HFFc6 (cell line): ENCODE data around the gene BMP2. TPM values are rescaled to one million over a fixed set of nuclear protein-coding genes. Genes with fewer than 3 reads are reported as not detected.
A peak's percentile ranks its signal among the peaks of the same experiment; 100 is the strongest.

Experiments used
- DNase-seq: peaks from one replicate; pipeline ENCODE4 v3.0.0-alpha.2; 2018
- H3K27ac Mint-ChIP-seq: 2 replicates; pipeline ENCODE4 v1.8.0; 2020; ENCODE audit warnings: mild to moderate bottlenecking, mixed read lengths
- H3K27me3 Mint-ChIP-seq: 2 replicates; pipeline ENCODE4 v1.8.0; 2021; ENCODE audit warnings: mild to moderate bottlenecking, moderate library complexity, mixed read lengths; ENCODE audit not compliant: insufficient read depth
- H3K36me3 Mint-ChIP-seq: 2 replicates; pipeline ENCODE4 v1.8.0; 2021; ENCODE audit warnings: low read depth, mixed read lengths
- H3K4me1 Mint-ChIP-seq: 2 replicates; pipeline ENCODE4 v1.8.0; 2020; ENCODE audit warnings: low read depth, mixed read lengths
- H3K4me3 Mint-ChIP-seq: 2 replicates; pipeline ENCODE4 v1.8.0; 2020; ENCODE audit warnings: mild to moderate bottlenecking, moderate library complexity, mixed read lengths
- H3K9me3 Mint-ChIP-seq: 2 replicates; pipeline ENCODE4 v1.8.0; 2020; ENCODE audit warnings: mild to moderate bottlenecking, mixed read lengths
- total RNA-seq, 6 experiments: library from RNA; stranded (reverse); fragmentation: NEBNext Ultra II Directional; extraction: Animal tissue kit (Norgen Biotek cat#: 25700); gene quantifications; 2 replicates in 1 of 6; 3 replicates in 5 of 6; pipeline ENCODE4 v1.2.3, GENCODE V29; 2021
- TF ChIP-seq, protein P1 (sequence below): fragments of 200-600 bp; sonication (generic); IDR thresholded peaks from 2 replicates; pipeline ENCODE4 v1.5.0; 2021; ENCODE audit warnings: antibody characterized with exemption, mild to moderate bottlenecking

The BMP2 gene
- total RNA-seq, 6 experiments from 2014 or later = 0.05 to 0.07 (median 0.05) TPM; not detected in 3

DNA sequence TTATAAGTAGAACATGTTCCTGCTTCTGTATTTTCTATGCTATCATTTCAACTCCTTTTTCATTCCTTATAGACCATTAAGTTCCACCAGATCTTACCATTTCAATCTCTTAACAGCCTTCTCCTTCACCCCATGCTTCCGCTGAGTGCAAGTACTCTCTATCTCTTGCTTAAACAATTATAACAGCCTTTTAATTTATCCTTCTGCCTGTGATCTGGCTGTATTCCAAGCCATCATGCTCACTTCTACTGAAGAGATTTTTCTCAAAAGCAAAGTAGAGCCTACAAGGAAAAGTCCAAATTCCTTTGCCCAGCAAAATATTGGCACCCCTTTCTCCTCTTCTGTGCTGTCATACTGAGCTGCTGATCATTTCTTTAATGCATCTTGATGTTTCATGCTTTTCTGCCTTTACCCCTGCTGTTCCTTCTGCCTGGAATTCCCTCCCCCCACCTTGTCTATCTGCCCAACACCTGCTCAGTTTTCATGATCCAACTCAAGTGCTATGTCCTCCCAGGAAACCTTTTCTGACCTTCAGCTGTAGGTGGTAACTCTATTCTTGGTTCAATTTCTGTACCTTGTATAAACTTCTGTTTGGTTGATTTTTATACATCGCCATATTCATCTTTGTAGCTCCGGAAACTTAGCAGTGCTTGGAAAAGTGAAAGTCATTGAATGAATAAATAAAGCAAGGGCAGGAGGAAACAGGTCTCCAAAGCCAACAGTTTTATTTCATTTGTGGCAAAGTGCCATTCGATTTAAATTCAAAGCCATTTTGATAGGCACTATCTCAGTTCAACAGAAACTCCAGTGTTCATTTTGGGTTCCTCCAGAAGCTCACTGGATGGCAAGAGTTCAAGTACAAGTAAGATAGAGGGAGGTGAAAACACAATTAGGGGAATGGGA lies 10.5 kb upstream of the BMP2 start:
- no peak for DNase-seq
- Mint-ChIP-seq H3K27ac (no peak overlapping the region), H3K9me3 (no peaks in the 10 kb centered on the region; the same call in 1 of the 2 replicates)

DNA sequence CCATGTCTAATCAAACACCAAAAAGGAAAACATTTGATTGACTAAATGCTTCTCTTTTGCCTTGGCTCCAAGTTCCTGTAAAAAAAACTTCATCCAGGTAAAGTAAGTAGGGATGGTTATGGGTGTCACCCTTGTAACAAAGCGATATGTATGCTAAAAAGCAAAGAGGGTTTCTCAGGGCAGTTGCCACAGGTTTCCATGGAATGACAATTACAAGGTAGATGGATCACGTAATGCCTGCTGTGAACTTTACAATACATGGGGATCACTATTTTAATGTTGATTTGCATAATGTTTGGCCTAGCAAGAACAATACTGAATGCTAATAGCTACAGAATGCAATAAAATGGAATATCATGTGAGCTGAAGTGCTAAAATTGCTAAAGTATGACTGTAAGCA lies 2.9 kb upstream of the BMP2 start:
- TF ChIP-seq, protein P1, sequence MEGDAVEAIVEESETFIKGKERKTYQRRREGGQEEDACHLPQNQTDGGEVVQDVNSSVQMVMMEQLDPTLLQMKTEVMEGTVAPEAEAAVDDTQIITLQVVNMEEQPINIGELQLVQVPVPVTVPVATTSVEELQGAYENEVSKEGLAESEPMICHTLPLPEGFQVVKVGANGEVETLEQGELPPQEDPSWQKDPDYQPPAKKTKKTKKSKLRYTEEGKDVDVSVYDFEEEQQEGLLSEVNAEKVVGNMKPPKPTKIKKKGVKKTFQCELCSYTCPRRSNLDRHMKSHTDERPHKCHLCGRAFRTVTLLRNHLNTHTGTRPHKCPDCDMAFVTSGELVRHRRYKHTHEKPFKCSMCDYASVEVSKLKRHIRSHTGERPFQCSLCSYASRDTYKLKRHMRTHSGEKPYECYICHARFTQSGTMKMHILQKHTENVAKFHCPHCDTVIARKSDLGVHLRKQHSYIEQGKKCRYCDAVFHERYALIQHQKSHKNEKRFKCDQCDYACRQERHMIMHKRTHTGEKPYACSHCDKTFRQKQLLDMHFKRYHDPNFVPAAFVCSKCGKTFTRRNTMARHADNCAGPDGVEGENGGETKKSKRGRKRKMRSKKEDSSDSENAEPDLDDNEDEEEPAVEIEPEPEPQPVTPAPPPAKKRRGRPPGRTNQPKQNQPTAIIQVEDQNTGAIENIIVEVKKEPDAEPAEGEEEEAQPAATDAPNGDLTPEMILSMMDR = no peak
- Mint-ChIP-seq H3K4me3 (no peak overlapping the region), H3K27me3 (peaks cover 8% of the 10 kb centered on the region), H3K4me1 (no peaks in the 10 kb centered on the region), H3K36me3 (no peaks in the 10 kb centered on the region), H3K9me3 (no peaks in the 10 kb centered on the region), H3K27ac (no peak overlapping the region)
- no peak for DNase-seq

More for the DNA sequence above, 10.5 kb upstream of the BMP2 start:
- Mint-ChIP-seq H3K4me3 (no peak overlapping the region), H3K27me3 (no peaks in the 10 kb centered on the region; the same call in 1 of the 2 replicates), H3K36me3 (no peaks in the 10 kb centered on the region), H3K4me1 (no peaks in the 10 kb centered on the region)
- TF ChIP-seq, protein P1 = no peak

DNA sequence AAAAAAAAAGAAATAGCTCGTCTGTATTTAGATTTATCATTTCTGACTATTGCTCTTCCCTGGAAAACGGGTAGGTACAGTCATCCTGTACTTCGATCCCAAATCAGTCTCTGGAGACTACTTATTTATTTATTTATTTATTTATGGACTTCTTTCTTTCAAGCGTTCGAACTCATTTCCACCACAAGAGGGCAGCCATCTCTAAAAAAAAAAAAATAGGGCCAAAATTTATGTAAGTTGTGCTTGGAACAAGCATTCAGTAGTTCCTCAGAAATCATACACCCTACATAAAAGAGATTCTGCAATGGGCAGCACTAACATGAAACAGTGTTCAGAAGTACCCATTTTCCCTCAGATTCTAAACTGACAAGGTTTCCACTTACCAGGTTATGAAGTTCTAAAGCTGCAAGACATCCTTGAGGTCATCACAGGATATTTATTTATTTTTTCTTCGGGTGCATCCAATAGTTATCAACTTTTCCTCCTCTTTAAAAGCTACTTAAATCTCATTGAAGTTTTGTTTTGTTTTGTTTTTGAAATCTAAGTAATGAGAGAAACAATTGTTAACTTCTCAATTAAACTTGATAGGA lies 1.9 kb upstream of the BMP2 start:
- H3K27me3 Mint-ChIP-seq = peaks cover 11% of the 10 kb centered on the region
- H3K4me3 Mint-ChIP-seq = no peak overlapping the region
- H3K4me1 Mint-ChIP-seq = no peaks in the 10 kb centered on the region
- no peaks in the 10 kb centered on the region for H3K9me3 Mint-ChIP-seq
- peak; percentile 4 for DNase-seq
- TF ChIP-seq, protein P1 = peak; percentile 88
- no peak overlapping the region for H3K27ac Mint-ChIP-seq
- no peaks in the 10 kb centered on the region for H3K36me3 Mint-ChIP-seq

DNA sequence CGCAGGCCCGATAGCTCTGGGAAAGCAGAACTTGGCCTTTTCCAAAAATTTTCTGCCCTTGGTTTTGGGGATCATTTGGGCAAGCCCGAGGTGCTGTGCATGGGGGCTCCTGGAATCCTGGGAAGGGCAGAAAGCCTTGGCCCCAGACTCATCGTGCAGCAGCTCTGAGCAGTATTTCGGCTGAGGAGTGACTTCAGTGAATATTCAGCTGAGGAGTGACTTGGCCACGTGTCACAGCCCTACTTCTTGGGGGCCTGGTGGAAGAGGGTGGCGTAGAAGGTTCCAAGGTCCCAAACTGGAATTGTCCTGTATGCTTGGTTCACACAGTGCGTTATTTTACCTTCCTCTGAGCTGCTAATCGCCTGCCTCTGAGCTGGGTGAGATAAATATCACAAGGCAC lies 1.1 kb upstream of the BMP2 start:
- peaks cover 13% of the 10 kb centered on the region for H3K27me3 Mint-ChIP-seq
- TF ChIP-seq, protein P1 = no peak
- no peak overlapping the region for H3K4me3 Mint-ChIP-seq
- H3K9me3 Mint-ChIP-seq = no peaks in the 10 kb centered on the region
- no peaks in the 10 kb centered on the region for H3K4me1 Mint-ChIP-seq
- H3K27ac Mint-ChIP-seq = no peak overlapping the region
- no peak for DNase-seq
- H3K36me3 Mint-ChIP-seq = no peaks in the 10 kb centered on the region

DNA sequence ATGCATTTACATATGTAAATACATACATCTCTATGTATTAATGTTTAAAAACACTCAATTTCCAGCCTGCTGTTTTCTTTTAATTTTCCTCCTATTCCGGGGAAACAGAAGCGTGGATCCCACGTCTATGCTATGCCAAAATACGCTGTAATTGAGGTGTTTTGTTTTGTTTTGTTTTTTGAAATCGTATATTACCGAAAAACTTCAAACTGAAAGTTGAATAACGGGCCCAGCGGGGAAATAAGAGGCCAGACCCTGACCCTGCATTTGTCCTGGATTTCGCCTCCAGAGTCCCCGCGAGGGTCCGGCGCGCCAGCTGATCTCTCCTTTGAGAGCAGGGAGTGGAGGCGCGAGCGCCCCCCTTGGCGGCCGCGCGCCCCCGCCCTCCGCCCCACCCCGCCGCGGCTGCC lies 355 bp upstream of the BMP2 start:
- Mint-ChIP-seq H3K36me3 (no peaks in the 10 kb centered on the region), H3K27ac (no peak overlapping the region), H3K4me3 (peak overlapping the region; percentile 77), H3K4me1 (no peaks in the 10 kb centered on the region), H3K9me3 (no peaks in the 10 kb centered on the region), H3K27me3 (peaks cover 13% of the 10 kb centered on the region)
- no peak for DNase-seq
- TF ChIP-seq, protein P1 = no peak; the same call in 1 of the 2 replicates
